Esophagus muscularis mucosa (tissue), 4 donors: ENCODE measurements around the gene PLCL1. TPM values are rescaled to one million over a fixed set of nuclear protein-coding genes. Genes with fewer than 3 reads are reported as not detected.
A peak's percentile ranks its signal among the peaks of the same experiment; 100 is the strongest.

ENCODE experiments used
- DNase-seq: peaks from one replicate; pipeline ENCODE4 v3.0.0-alpha.2; 2017; ENCODE audit errors: extremely low spot score
- H3K27ac ChIP-seq, 4 donors: fragments of 200-600 bp; sonication (generic); replicated peaks in 1 of 4; 1 replicate in 3 of 4; 2 replicates in 1 of 4; pipeline ENCODE4 v1.5.1; 2016 to 2019; ENCODE audit warnings: mild to moderate bottlenecking in 1 of 4
- H3K27me3 ChIP-seq, 4 donors: fragments of 200-600 bp; sonication (generic); one replicate each; pipeline versions ENCODE4 v1.5.1 to v1.6.0; 2016 to 2019
- H3K36me3 ChIP-seq, 4 donors: fragments of 200-600 bp; sonication (generic); one replicate each; pipeline ENCODE4 v1.5.1; 2016 to 2019
- H3K4me1 ChIP-seq, 4 donors: fragments of 200-600 bp; sonication (generic); one replicate each; pipeline ENCODE4 v1.5.1; 2016 to 2019
- H3K4me3 ChIP-seq, 4 donors: fragments of 200-600 bp; sonication (generic); 1 replicate in 2 of 4; 2 replicates in 2 of 4; pipeline ENCODE4 v1.5.1; 2016 to 2019; ENCODE audit warnings: mild to moderate bottlenecking in 4 of 4, moderate library complexity in 1 of 4
- H3K9me3 ChIP-seq, 4 donors: fragments of 200-600 bp; sonication (generic); 1 replicate in 3 of 4; 2 replicates in 1 of 4; pipeline ENCODE4 v1.5.1; 2016 to 2019
- EP300 ChIP-seq: sonication (generic); formaldehyde crosslinking; IDR thresholded peaks from one replicate; pipeline ENCODE4 v1.6.1; 2017; ENCODE audit warnings: antibody characterized with exemption
- POLR2A ChIP-seq: fragments of 450-650 bp; IDR thresholded peaks from one replicate; pipeline ENCODE4 v1.6.1; 2017; ENCODE audit warnings: antibody characterized with exemption, moderate library complexity, mild to moderate bottlenecking, low read depth
- POLR2AphosphoS5 ChIP-seq, 2 donors: sonication (generic); formaldehyde crosslinking; IDR thresholded peaks; one replicate each; pipeline ENCODE4 v1.6.1; 2017; ENCODE audit warnings: antibody characterized with exemption in 2 of 2
- WGBS: methylation state at CpG from one replicate; pipeline ENCODE4 v1.1.5; 2018; 5-methylcytosine and 5-hydroxymethylcytosine counted together
- intact Hi-C: fragments of 100-400 bp; cut with DNase I; formaldehyde crosslinking; loops from one replicate; pipeline ENCODE4 v1.15.1; 2023
- total RNA-seq, 4 donors: library from RNA; depleted of rRNA; stranded (reverse); fragments of >200 nt; gene quantifications; one replicate each; pipeline versions ENCODE4 v1.1.0 to v1.2.1, GENCODE V29; 2016
- TF ChIP-seq, protein P1 (sequence below), 3 experiments: fragments of 200-600 bp in 2 of 3; fragments of 450-650 bp in 1 of 3; sonication (generic) in 2 of 3; IDR thresholded peaks; one replicate each; pipeline ENCODE4 v1.5.1; 2017 to 2019; ENCODE audit warnings: antibody characterized with exemption in 3 of 3, mild to moderate bottlenecking in 2 of 3, moderate library complexity in 1 of 3

The PLCL1 gene
- total RNA-seq, 4 donors from 2014 or later = 67.3 to 86.2 (median 79.2) TPM

DNA sequence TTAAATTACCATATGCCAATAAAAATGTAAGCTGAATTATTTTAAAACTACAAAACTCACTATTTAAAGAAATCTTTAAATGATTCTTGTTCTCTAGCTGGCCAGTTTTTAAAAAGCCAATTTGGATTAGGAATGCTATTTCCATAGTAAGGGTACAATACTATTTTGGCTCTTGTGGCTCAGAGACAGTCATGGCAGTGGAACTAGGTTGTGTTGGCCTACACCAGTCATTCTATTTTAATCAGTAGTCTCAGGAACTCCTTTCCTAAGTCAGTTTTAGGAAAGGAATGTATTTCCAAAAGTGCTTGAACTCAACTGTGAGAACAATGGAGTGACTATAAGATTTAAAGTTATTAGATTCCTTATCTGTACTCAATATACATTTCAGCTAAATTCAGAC lies 25.1 kb upstream of the PLCL1 start:
- TF ChIP-seq EP300 (no peak), POLR2A (no peak), POLR2AphosphoS5 (IDR thresholded peaks at IDR 0.05) (no peak)
- TF ChIP-seq, protein P1, sequence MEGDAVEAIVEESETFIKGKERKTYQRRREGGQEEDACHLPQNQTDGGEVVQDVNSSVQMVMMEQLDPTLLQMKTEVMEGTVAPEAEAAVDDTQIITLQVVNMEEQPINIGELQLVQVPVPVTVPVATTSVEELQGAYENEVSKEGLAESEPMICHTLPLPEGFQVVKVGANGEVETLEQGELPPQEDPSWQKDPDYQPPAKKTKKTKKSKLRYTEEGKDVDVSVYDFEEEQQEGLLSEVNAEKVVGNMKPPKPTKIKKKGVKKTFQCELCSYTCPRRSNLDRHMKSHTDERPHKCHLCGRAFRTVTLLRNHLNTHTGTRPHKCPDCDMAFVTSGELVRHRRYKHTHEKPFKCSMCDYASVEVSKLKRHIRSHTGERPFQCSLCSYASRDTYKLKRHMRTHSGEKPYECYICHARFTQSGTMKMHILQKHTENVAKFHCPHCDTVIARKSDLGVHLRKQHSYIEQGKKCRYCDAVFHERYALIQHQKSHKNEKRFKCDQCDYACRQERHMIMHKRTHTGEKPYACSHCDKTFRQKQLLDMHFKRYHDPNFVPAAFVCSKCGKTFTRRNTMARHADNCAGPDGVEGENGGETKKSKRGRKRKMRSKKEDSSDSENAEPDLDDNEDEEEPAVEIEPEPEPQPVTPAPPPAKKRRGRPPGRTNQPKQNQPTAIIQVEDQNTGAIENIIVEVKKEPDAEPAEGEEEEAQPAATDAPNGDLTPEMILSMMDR (IDR thresholded peaks at IDR 0.05) = no peak
- intact Hi-C loops = loop anchor here (2.0 kb wide), 1 partner anchor 72 kb away; no protein-coding TSS in a partner anchor
- no peak overlapping the region for H3K27ac ChIP-seq

DNA sequence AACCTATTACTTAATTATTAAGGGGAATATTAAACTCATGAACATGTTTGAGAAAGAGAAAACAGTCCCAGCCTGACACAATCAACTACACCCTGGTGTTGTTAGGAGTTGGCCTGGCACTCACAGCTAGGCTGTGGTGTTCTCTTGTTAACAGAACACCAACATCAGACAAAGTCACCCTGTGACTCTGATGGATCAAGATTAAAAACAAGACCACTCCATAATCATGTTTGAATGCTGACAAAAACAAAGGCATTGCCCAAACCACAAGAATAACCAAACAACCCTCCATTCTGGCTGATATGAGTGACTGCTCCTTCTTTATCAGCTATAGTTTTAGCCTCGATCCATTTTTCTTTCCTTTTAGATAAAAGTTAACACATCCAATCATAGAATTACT lies 22.3 kb upstream of the PLCL1 start:
- H3K27ac ChIP-seq = no peak overlapping the region
- H3K4me1 ChIP-seq = peaks cover 0 to 14% (median 13%) of the 10 kb centered on the region in 4 donors
- H3K36me3 ChIP-seq = no peaks in the 10 kb centered on the region
- intact Hi-C loops = loop anchor here (10.0 kb wide), 1 partner anchor 1683 kb away; no protein-coding TSS in a partner anchor
- H3K9me3 ChIP-seq = no peaks in the 10 kb centered on the region
- peaks cover 0 to 25% (median 10%) of the 10 kb centered on the region in 4 donors for H3K27me3 ChIP-seq
- WGBS = 72% methylated on average over 1 of the region's 1 CpG
- no peak for TF ChIP-seq POLR2AphosphoS5 (IDR thresholded peaks at IDR 0.05)
- TF ChIP-seq POLR2A = no peak
- no peak for TF ChIP-seq EP300
- TF ChIP-seq, protein P1 (IDR thresholded peaks at IDR 0.05) = no peak
- H3K4me3 ChIP-seq = no peak overlapping the region
- DNase-seq = no peak

More for the DNA sequence above, 25.1 kb upstream of the PLCL1 start:
- Histone ChIP-seq H3K9me3 (no peaks in the 10 kb centered on the region), H3K4me1 (no peaks in the 10 kb centered on the region), H3K36me3 (no peaks in the 10 kb centered on the region), H3K4me3 (no peak overlapping the region), H3K27me3 (peaks cover 0 to 4% (median 2%) of the 10 kb centered on the region in 4 donors)
- DNase-seq = no peak

DNA sequence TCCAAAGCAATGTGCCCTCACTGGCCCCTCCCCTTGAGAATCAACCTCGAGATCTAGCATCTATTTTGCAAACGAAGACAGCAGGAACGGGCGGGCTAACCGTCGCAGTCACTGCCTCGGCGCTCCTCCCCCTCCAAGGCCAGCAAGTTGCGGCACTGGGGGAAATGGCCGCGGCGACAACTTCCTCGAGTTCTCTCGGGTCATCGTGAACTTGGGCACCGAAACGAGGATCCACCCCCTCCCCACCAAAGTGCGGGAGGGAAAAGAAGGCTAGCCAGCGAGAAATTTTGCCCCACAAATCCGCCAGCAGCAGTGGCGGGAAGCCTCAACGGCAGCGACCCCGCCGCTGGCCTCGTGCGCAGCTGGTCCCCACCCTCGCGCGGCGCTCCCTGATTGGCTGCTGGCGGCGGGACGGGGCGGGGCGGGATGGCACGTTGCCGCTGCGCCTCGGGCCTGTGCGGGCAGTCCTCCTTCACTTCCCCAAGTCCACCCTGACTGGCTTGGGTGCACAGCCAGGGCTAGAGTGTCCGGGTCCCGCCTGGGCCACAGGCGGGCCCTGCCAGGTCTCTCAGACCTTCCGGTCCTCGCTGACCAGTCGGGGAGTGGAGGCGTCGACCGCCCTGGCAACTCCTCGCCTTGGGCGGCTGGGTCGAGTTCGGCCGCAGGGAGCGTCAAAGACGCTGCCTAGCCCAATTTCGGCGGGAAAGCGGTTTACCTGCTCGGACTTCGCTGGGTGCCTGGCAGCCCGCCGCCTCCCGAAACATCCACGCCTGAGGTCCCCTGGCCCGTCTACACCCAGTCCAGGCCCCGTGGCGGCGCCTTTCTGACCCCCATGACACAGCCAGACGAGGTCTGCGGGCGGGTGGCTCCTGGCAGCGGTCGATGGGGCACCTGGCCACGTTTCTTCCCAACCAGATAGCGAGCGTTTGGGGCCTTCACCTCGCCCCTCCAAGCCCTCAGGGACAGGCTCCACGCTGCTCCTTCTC lies 19.1 kb upstream of the PLCL1 start, which contains the start of gene BOLL:
Gene BOLL (minus strand): TSS at position 364 of the 986 bp plus-strand sequence. CDS start 3,469 bp downstream, outside the sequence.
- TF ChIP-seq POLR2AphosphoS5 (IDR thresholded peaks at IDR 0.05) = no peak
- WGBS = 90% methylated on average over 34 of the region's 80 CpGs
- Histone ChIP-seq H3K36me3 (no peaks in the 10 kb centered on the region), H3K9me3 (no peaks in the 10 kb centered on the region), H3K4me1 (peaks cover 0 to 14% (median 13%) of the 10 kb centered on the region in 4 donors), H3K27me3 (peaks cover 0 to 31% (median 15%) of the 10 kb centered on the region in 4 donors), H3K27ac (no peak within 1 kb of the TSS), H3K4me3 (peak within 1 kb of the TSS; percentile 48 to 58 (median 53))
- no peak for DNase-seq
- intact Hi-C loops = loop anchor here (10.0 kb wide), 1 partner anchor 1680 kb away; no protein-coding TSS in a partner anchor

DNA sequence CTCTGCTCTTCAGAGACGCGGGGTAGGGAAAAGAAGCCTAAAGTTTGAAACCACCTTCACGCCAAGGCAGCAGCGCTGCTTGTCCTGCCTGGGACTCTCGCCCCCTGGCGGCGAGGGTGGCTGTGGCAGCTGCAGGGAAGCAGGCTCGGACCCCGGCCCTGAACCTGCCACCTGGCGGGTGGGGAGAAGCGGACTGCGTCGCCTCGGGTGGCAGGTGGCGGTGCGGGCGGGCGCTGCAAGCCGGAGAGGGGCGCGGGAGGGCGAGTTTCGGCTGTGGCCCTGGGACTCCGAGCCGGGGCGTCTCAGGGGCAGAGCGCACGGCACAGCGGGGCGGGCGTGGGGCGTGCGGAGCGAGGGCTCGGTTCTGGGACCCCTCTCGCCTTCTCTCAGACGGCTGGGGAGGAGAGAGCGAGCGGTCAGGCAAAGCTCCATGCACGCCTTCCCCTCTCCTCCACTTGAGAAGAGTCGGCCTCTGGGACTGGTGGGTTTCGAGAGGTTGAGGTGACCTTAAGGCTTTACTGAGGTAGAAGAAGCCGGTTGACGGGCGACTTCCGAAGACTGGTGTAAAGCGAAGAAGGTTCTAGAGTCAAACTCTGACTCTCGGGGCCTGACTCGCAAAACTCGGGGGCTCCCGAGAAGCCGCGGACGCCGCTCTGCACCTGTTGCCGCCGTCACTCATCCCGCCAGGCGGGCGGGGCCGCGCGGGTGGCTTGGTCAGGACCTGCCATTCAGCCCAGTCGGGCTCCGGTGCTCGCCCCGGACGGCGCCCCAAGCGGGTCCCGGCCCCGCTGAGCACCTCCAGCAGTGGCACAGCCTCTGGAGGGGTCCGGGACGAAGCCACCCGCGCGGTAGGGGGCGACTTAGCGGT lies 18.1 kb upstream of the PLCL1 start:
- intact Hi-C loops = loop anchor here (10.0 kb wide), 1 partner anchor 1679 kb away; no protein-coding TSS in a partner anchor
- DNase-seq = no peak
- 6% methylated on average over 22 of the region's 79 CpGs for WGBS

More for the DNA sequence above, 18.1 kb upstream of the PLCL1 start:
- Histone ChIP-seq H3K36me3 (no peaks in the 10 kb centered on the region), H3K4me1 (peaks cover 0 to 14% (median 13%) of the 10 kb centered on the region in 4 donors), H3K27me3 (peaks cover 0 to 31% (median 15%) of the 10 kb centered on the region in 4 donors), H3K9me3 (no peaks in the 10 kb centered on the region), H3K4me3 (peak overlapping the region; percentile 48 to 58 (median 53)), H3K27ac (no peak overlapping the region)
- TF ChIP-seq, protein P1 (IDR thresholded peaks at IDR 0.05) = peak; percentile 13 to 48 (median 31)
- TF ChIP-seq POLR2AphosphoS5 (IDR thresholded peaks at IDR 0.05) (no peak), POLR2A (no peak)
